HuH-7.5 (cell line): Measurements from ENCODE around the gene SYNE3.

ENCODE experiments used
- DNase-seq: peaks from one replicate; pipeline ENCODE4 v3.0.0; 2011; ENCODE audit warnings: low spot score

The SYNE3 gene

GRCh38 chr14:95516554-95517181 lies at the start of gene SYNE3:
Gene SYNE3, minus strand, starts transcription at chr14:95516650. Its CDS starts 40,829 bp downstream, at chr14:95475821.
- peak; percentile 62 for DNase-seq

- no peak for DNase-seq
Observed at GRCh38 chr14:95564060-95564459, 47.6 kb upstream of the SYNE3 start.

GRCh38 chr14:95562892-95563685 lies 46.6 kb upstream of the SYNE3 start:
- no peak for DNase-seq

- DNase-seq = peak; percentile 74
Observed at GRCh38 chr14:95561001-95561412, 44.6 kb upstream of the SYNE3 start.

GRCh38 chr14:95559203-95559602 lies 42.8 kb upstream of the SYNE3 start:
- no peak for DNase-seq

GRCh38 chr14:95557832-95558231 lies 41.4 kb upstream of the SYNE3 start:
- no peak for DNase-seq

GRCh38 chr14:95557291-95557690 lies 40.8 kb upstream of the SYNE3 start:
- no peak for DNase-seq

GRCh38 chr14:95555053-95555452 lies 38.6 kb upstream of the SYNE3 start:
- DNase-seq = no peak

GRCh38 chr14:95553141-95553540 lies 36.7 kb upstream of the SYNE3 start:
- DNase-seq = no peak

- no peak for DNase-seq
Observed at GRCh38 chr14:95551435-95551834, 35.0 kb upstream of the SYNE3 start.

GRCh38 chr14:95549656-95550585 lies 33.5 kb upstream of the SYNE3 start:
- DNase-seq = peak; percentile 56

- DNase-seq = no peak
Observed at GRCh38 chr14:95548328-95548929, 32.0 kb upstream of the SYNE3 start.

- DNase-seq = no peak
Observed at GRCh38 chr14:95547626-95548327, 31.3 kb upstream of the SYNE3 start.

- DNase-seq = no peak
Observed at GRCh38 chr14:95547272-95547625, 30.8 kb upstream of the SYNE3 start.

GRCh38 chr14:95545515-95546168 lies 29.2 kb upstream of the SYNE3 start:
- DNase-seq = no peak

GRCh38 chr14:95544588-95544987 lies 28.1 kb upstream of the SYNE3 start:
- DNase-seq = no peak

GRCh38 chr14:95543021-95543420 lies 26.6 kb upstream of the SYNE3 start:
- DNase-seq = no peak

- DNase-seq = no peak
Observed at GRCh38 chr14:95541932-95542930, 25.8 kb upstream of the SYNE3 start.

- DNase-seq = no peak
Observed at GRCh38 chr14:95541346-95541745, 24.9 kb upstream of the SYNE3 start.
